GM23248 (cell line): ENCODE results near the gene SMYD3. TPM values are rescaled to one million over a fixed set of nuclear protein-coding genes. Genes with fewer than 3 reads are reported as not detected.

Source experiments
- DNase-seq: peaks from one replicate; pipeline ENCODE4 v3.0.0-alpha.2; 2015
- H2AFZ ChIP-seq: fragments of 200-600 bp; sonication (generic); 2 replicates; pipeline ENCODE4 v1.6.1; 2016; ENCODE audit warnings: antibody characterized with exemption
- H3F3A ChIP-seq: fragments of 200-600 bp; sonication (generic); 2 replicates; pipeline ENCODE4 v1.6.1; 2016; ENCODE audit warnings: mild to moderate bottlenecking, antibody characterized with exemption, mixed run types; ENCODE audit not compliant: insufficient read depth
- H3K27ac ChIP-seq: fragments of 200-600 bp; sonication (generic); 2 replicates; pipeline ENCODE4 v1.5.1; 2016; ENCODE audit warnings: mild to moderate bottlenecking
- H3K27me3 ChIP-seq: fragments of 200-600 bp; sonication (generic); replicated peaks from 2 replicates; pipeline ENCODE4 v1.6.1; 2016; ENCODE audit warnings: mild to moderate bottlenecking; ENCODE audit not compliant: insufficient read depth
- H3K36me3 ChIP-seq: fragments of 200-600 bp; sonication (generic); 2 replicates; pipeline ENCODE4 v1.6.1; 2016; ENCODE audit warnings: low read depth, mild to moderate bottlenecking
- H3K4me1 ChIP-seq: fragments of 200-600 bp; sonication (generic); 2 replicates; pipeline ENCODE4 v1.6.1; 2016; ENCODE audit warnings: mild to moderate bottlenecking; ENCODE audit not compliant: insufficient read depth
- H3K4me2 ChIP-seq: fragments of 200-600 bp; sonication (generic); one replicate; pipeline ENCODE4 v1.6.1; 2016; ENCODE audit warnings: mild to moderate bottlenecking; ENCODE audit not compliant: unreplicated experiment
- H3K4me3 ChIP-seq: fragments of 200-600 bp; sonication (generic); 2 replicates; pipeline ENCODE4 v1.5.1; 2016; ENCODE audit warnings: mild to moderate bottlenecking
- H3K79me2 ChIP-seq: fragments of 200-600 bp; sonication (generic); 2 replicates; pipeline ENCODE4 v1.6.1; 2016; ENCODE audit warnings: mild to moderate bottlenecking; ENCODE audit not compliant: insufficient read depth
- H3K9ac ChIP-seq: fragments of 200-600 bp; sonication (generic); 2 replicates; pipeline ENCODE4 v1.6.1; 2016; ENCODE audit warnings: mild to moderate bottlenecking
- H3K9me2 ChIP-seq: fragments of 200-600 bp; sonication (generic); 2 replicates; pipeline ENCODE4 v1.6.1; 2016; ENCODE audit warnings: mixed run types, mild to moderate bottlenecking, moderate library complexity; ENCODE audit not compliant: insufficient read depth
- H3K9me3 ChIP-seq: fragments of 200-600 bp; sonication (generic); one replicate; pipeline ENCODE4 v1.6.1; 2017; ENCODE audit warnings: low read depth
- H4K20me1 ChIP-seq: fragments of 200-600 bp; sonication (generic); 2 replicates; pipeline ENCODE4 v1.6.0; 2016; ENCODE audit not compliant: insufficient read depth
- EZH2 ChIP-seq: fragments of 200-600 bp; sonication (generic); IDR thresholded peaks from 2 replicates; pipeline ENCODE4 v1.6.1; 2018; ENCODE audit warnings: antibody characterized with exemption, mild to moderate bottlenecking; ENCODE audit not compliant: insufficient read depth, poor library complexity, severe bottlenecking
- EZH2phosphoT487 ChIP-seq: fragments of 200-600 bp; sonication (generic); IDR thresholded peaks from 2 replicates; pipeline ENCODE4 v1.6.1; 2018; ENCODE audit warnings: antibody characterized with exemption, moderate library complexity, mild to moderate bottlenecking, low read depth; ENCODE audit not compliant: insufficient read depth
- WGBS, 2 experiments: methylation state at CpG; one replicate each; pipeline ENCODE4 v1.1.6; 2015 to 2017; ENCODE audit warnings: low lambda C conversion rate in 2 of 2, low coverage in 1 of 2; ENCODE audit errors: missing lambda C conversion rate in 2 of 2; 5-methylcytosine and 5-hydroxymethylcytosine counted together
- in situ Hi-C: fragments of 300-500 bp; cut with MboI; formaldehyde crosslinking; loops from 2 replicates; pipeline ENCODE4 v1.15.0; 2020
- polyA plus RNA-seq: library from polyadenylated mRNA; unstranded; fragments of >200 nt; fragmentation: Nextera tagmentation; extraction: Ambion mirVana; gene quantifications from 2 replicates; pipeline ENCODE4 v1.2.1, GENCODE V29; 2016
- total RNA-seq: library from RNA; depleted of rRNA; stranded (reverse); fragments of >200 nt; shearing (Covaris generic); gene quantifications from 2 replicates; pipeline ENCODE4 v1.2.3, GENCODE V29; 2014

The SMYD3 gene
- total and polyA plus RNA-seq, 2 experiments from 2014 or later, result 32.1 to 44.8 TPM

DNA sequence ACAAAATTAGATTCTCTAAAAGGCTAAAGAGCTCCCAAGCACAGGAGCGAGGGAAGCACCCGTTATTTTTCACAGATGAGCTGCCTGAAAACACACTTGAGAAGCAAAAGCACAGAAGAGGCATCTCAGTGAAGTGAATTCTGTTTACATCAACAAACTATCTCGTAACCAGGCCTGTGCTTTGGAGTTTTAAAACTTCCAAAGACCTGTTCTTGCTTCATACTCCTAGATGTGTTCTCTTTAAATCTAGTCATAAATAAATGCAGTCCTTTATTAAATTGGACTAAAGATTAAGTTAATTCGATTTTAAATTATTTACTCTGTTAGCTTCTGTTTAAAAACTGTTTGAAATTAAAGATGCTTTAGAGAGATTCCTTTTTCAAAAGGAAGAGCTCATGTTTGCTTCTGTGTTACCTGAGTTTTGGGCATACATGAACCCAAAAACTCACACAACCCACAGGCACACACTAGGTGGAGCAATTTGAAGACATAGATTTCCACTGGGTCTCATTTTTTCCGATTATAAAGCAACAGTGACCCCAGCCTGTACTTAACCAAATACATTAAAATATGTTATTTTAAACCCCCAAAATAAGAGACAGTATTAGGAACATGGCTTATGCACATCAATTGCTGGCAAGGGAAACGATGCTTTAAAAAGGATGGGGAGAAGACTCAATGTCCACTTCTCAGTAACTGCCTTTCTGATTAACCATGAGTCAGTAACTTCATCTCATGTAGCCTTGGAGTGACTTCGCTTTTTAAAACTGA lies 648.2 kb downstream of the SMYD3 start:
- Histone ChIP-seq H2AFZ (no peak overlapping the region), H3K9me3 (no peaks in the 10 kb centered on the region), H3K36me3 (no peaks in the 10 kb centered on the region), H3K4me2 (peak overlapping the region; percentile 27), H3K9me2 (no peaks in the 10 kb centered on the region), H3K79me2 (no peaks in the 10 kb centered on the region), H3K4me3 (no peak overlapping the region), H3F3A (peaks cover 42% of the 10 kb centered on the region), H4K20me1 (no peaks in the 10 kb centered on the region), H3K4me1 (peaks cover 51% of the 10 kb centered on the region), H3K27me3 (no peaks in the 10 kb centered on the region), H3K9ac (peak overlapping the region; percentile 55), H3K27ac (peak overlapping the region; percentile 79)
- 46 to 52% methylated on average over 7 of the region's 7 CpGs for WGBS, 2 experiments
- no peak for TF ChIP-seq EZH2phosphoT487
- TF ChIP-seq EZH2, result no peak
- in situ Hi-C loops, result no loop called here
- DNase-seq, result peak; percentile 73

DNA sequence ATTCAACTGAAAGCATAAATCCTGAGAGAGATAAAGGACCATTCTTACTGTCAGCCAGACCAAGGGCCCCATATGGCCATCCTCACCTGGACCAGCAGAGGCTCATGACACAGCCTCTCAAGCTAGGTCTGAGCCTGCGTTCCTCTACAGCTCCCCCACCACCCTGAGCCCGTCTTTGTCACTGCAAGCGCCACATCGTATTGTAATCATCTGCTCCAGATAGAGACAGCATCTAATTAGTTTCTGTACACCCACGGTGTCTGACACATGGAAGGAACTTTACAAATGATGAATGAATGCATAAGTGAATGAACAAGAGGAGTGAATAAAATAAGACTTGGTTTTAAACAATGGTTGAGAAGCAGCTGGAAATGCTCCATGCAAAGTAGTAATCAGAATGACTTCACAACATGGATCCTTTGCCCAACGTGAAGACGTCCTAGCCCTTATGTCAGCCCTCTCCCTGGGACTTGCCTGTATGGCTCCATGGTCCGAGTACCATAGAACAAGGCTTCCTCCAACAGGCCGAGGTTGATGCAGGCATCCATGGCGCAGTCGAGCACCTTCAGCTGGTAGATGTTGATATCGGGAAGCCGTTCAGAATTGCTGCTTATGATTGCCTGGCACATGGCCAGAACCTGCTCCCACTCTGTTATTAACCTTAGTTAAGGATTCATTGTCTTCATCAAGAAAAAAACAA lies 648.9 kb downstream of the SMYD3 start:
- H3K79me2 ChIP-seq, result no peaks in the 10 kb centered on the region
- H3K9ac ChIP-seq, result peak overlapping the region; percentile 55; the same call in 1 of the 2 replicates
- peak overlapping the region; percentile 79 for H3K27ac ChIP-seq
- H3K4me3 ChIP-seq, result no peak overlapping the region
- peaks cover 42% of the 10 kb centered on the region for H3F3A ChIP-seq
- no peaks in the 10 kb centered on the region for H3K9me3 ChIP-seq
- H3K36me3 ChIP-seq, result no peaks in the 10 kb centered on the region
- no peak overlapping the region for H2AFZ ChIP-seq
- H4K20me1 ChIP-seq, result no peaks in the 10 kb centered on the region
- no peaks in the 10 kb centered on the region for H3K27me3 ChIP-seq
- no peaks in the 10 kb centered on the region for H3K9me2 ChIP-seq
- H3K4me2 ChIP-seq, result no peak overlapping the region
- in situ Hi-C loops, result no loop called here
- no peak for DNase-seq
- peaks cover 51% of the 10 kb centered on the region for H3K4me1 ChIP-seq
- no peak for TF ChIP-seq EZH2phosphoT487
- WGBS, 2 experiments, result 89% methylated on average over 13 of the region's 13 CpGs

DNA sequence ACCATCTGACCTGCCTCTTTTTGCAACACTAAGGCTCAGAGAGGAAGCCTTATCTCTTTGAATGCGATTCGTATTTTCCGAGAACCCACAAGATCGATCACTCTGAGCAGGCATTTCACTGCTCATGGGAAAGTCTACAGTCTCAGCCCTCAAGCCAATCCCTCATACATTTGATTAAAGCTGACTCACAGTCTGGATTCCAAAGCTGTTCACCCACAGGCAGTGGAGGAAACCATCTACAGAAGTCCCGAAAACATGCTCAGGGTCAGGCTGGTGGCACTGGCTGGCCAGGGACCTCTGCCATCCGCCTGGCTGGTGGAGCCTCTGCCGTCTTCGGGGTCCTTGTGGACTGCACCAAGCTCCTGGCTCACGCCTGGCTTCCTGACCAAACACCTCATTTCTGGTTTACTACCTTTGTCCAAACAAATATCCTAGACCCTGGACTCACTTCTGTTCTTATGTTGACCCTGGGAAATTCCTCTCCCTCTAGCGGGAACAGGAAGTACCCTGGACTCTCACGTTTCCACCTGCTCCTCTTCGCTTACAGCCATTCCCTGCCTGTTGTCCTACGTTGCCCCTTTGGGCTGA lies 650.0 kb downstream of the SMYD3 start:
- no peaks in the 10 kb centered on the region for H3K79me2 ChIP-seq
- no peaks in the 10 kb centered on the region for H3K9me2 ChIP-seq
- in situ Hi-C loops, result no loop called here
- TF ChIP-seq EZH2 (no peak), EZH2phosphoT487 (no peak)
- peak overlapping the region; percentile 17 for H3K4me2 ChIP-seq
- H3K36me3 ChIP-seq, result no peaks in the 10 kb centered on the region
- peak overlapping the region; percentile 76 for H3K27ac ChIP-seq
- no peaks in the 10 kb centered on the region for H3K27me3 ChIP-seq
- no peak overlapping the region for H2AFZ ChIP-seq
- 53 to 56% methylated on average over 13 of the region's 13 CpGs for whole genome bisulfite sequencing, 2 experiments
- H3K4me1 ChIP-seq, result peaks cover 51% of the 10 kb centered on the region
- H3K4me3 ChIP-seq, result no peak overlapping the region
- peaks cover 42% of the 10 kb centered on the region for H3F3A ChIP-seq
- peak overlapping the region; percentile 40; the same call in 1 of the 2 replicates for H3K9ac ChIP-seq
- no peaks in the 10 kb centered on the region for H4K20me1 ChIP-seq
- H3K9me3 ChIP-seq, result no peaks in the 10 kb centered on the region
- DNase-seq, result peak; percentile 92

DNA sequence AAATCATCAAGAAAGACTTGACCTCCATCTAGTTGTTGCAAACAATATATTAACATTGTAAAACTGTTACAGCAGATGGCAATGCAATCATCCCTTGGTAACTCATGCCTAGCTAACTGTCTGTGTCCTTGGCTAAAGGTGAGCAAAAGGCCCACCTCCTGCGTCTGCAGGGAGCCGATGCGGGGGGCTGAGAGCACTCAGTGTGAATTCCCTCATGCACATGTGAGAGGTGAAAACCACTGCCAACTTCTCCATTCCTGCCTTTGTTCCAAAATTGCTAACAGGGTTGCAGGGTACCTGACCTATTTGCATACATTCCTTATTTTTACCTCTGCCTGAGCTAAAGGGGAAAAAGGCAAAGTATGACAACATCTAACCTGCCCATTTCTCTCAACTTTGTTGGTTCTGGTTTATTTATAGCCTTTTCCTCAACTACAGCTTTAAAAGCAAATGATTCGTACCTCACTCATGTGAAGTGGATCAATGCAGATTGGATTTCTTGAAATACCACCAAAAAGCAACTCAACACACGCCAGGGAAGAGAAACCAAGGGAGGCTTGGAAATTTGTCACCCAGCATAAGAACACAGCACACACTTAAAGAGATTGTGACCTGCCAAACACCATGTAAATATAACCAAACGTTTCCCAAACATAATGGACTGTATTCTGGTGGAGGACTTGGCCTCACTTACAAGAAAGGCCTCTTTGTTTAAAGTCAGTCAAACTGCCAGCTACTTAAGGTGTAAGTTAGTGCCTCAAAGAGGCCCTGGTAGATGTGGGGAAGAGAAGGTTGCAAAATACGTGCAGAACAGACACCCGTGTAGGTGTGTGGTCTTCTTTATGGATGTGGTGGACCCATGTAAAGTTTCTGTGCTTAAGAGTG lies 651.0 kb downstream of the SMYD3 start:
- peak overlapping the region; percentile 17 for H3K4me2 ChIP-seq
- in situ Hi-C loops, result no loop called here
- H3K36me3 ChIP-seq, result no peaks in the 10 kb centered on the region
- H3K4me1 ChIP-seq, result peaks cover 45% of the 10 kb centered on the region
- no peaks in the 10 kb centered on the region for H3K27me3 ChIP-seq
- H3K27ac ChIP-seq, result peak overlapping the region; percentile 76
- no peaks in the 10 kb centered on the region for H4K20me1 ChIP-seq
- peak overlapping the region; percentile 40 for H3K9ac ChIP-seq
- no peak for DNase-seq
- peaks cover 36% of the 10 kb centered on the region for H3F3A ChIP-seq
- H3K9me2 ChIP-seq, result no peaks in the 10 kb centered on the region
- no peaks in the 10 kb centered on the region for H3K9me3 ChIP-seq
- whole genome bisulfite sequencing, 2 experiments, result 82 to 85% methylated on average over 8 of the region's 8 CpGs
- H3K79me2 ChIP-seq, result no peaks in the 10 kb centered on the region
- no peak for TF ChIP-seq EZH2phosphoT487
- TF ChIP-seq EZH2, result no peak
- no peak overlapping the region for H2AFZ ChIP-seq
- no peak overlapping the region for H3K4me3 ChIP-seq
